H1 (cell line): ENCODE data around the gene AEBP1. TPM values are rescaled to one million over a fixed set of nuclear protein-coding genes. Genes with fewer than 3 reads are reported as not detected.

Experiments used
- CTCF ChIA-PET: fragments of 300-600 bp; sonication (Branson Sonifier 250); formaldehyde crosslinking; loops from one replicate; lab custom pipeline; 2021; ENCODE audit not compliant: partially characterized antibody; lab: Charles Lee
- POLR2A ChIA-PET: fragments of 300-600 bp; sonication (Branson Sonifier 250); formaldehyde crosslinking; loops from one replicate; lab custom pipeline; 2021; ENCODE audit warnings: inconsistent platforms; ENCODE audit not compliant: partially characterized antibody; lab: Charles Lee
- DNase-seq, 2 experiments: peaks; one replicate each; pipeline versions ENCODE4 v3.0.0 to v3.0.0-alpha.2; 2010 to 2022; ENCODE audit warnings: low spot score in 2 of 2, low read depth in 1 of 2, mixed read lengths in 1 of 2
- FAIRE-seq: peaks from 2 replicates; lab custom pipeline; 2011; peaks lifted over from hg19 to GRCh38; lab: Jason Lieb, UNC
- H2AFZ ChIP-seq: 2 replicates; pipeline ENCODE4 v1.8.1; 2012; ENCODE audit warnings: low read length, inconsistent platforms
- H2AK5ac ChIP-seq: 2 replicates; pipeline ENCODE4 v1.6.1; 2013; ENCODE audit warnings: low read depth, low read length
- H2BK120ac ChIP-seq: replicated peaks from 2 replicates; pipeline ENCODE3; 2013; ENCODE audit warnings: low read depth, low read length, inconsistent platforms
- H2BK12ac ChIP-seq: 2 replicates; pipeline ENCODE4 v1.6.1; 2013; ENCODE audit warnings: low read depth, low read length
- H2BK15ac ChIP-seq: 2 replicates; pipeline ENCODE4 v1.6.1; 2013; ENCODE audit warnings: low read length
- H2BK20ac ChIP-seq: 2 replicates; pipeline ENCODE4 v1.6.1; 2013; ENCODE audit warnings: low read length
- H2BK5ac ChIP-seq: 2 replicates; pipeline ENCODE4 v1.6.1; 2013; ENCODE audit warnings: low read depth, low read length
- H3K14ac ChIP-seq: 2 replicates; pipeline ENCODE4 v1.6.1; 2013; ENCODE audit warnings: inconsistent platforms; ENCODE audit not compliant: insufficient read length
- H3K18ac ChIP-seq: 2 replicates; pipeline ENCODE4 v1.6.1; 2013; ENCODE audit warnings: low read length; ENCODE audit errors: extremely low read depth
- H3K23ac ChIP-seq: 2 replicates; pipeline ENCODE4 v1.6.1; 2013; ENCODE audit warnings: inconsistent platforms; ENCODE audit not compliant: insufficient read length
- H3K23me2 ChIP-seq: 2 replicates; pipeline ENCODE4 v1.6.1; 2013; ENCODE audit warnings: low read depth, low read length
- H3K27ac ChIP-seq: 2 replicates; pipeline ENCODE4 v1.6.1; 2011; ENCODE audit warnings: low read depth, low read length, inconsistent platforms
- H3K27me3 ChIP-seq, 4 experiments: replicated peaks in 1 of 4; 1 replicate in 1 of 4; 2 replicates in 3 of 4; pipeline versions ENCODE4 v1.6.1 to v1.8.1; 2011 to 2013; ENCODE audit warnings: low read length in 3 of 4, mild to moderate bottlenecking in 3 of 4, inconsistent platforms in 2 of 4, mixed read lengths in 2 of 4, moderate library complexity in 1 of 4; ENCODE audit not compliant: control insufficient read depth in 3 of 4, insufficient read depth in 3 of 4; ENCODE audit errors: extremely low read depth in 1 of 4
- H3K36me3 ChIP-seq, 4 experiments: 2 replicates each; pipeline versions ENCODE4 v1.6.1 to v1.8.1; 2011 to 2013; ENCODE audit warnings: mild to moderate bottlenecking in 4 of 4, low read length in 3 of 4, moderate library complexity in 2 of 4, control low read depth in 1 of 4, inconsistent platforms in 1 of 4; ENCODE audit not compliant: insufficient read depth in 4 of 4, control insufficient read depth in 2 of 4
- H3K4ac ChIP-seq: replicated peaks from 2 replicates; pipeline ENCODE3; 2013; ENCODE audit warnings: low read length, low read depth, mixed read lengths, inconsistent platforms; ENCODE audit not compliant: insufficient read length
- H3K4me1 ChIP-seq, 4 experiments: replicated peaks in 1 of 4; 1 replicate in 1 of 4; 2 replicates in 3 of 4; pipeline versions ENCODE4 v1.6.1 to v1.8.1; 2011 to 2013; ENCODE audit warnings: low read length in 3 of 4, inconsistent platforms in 2 of 4, mixed read lengths in 1 of 4; ENCODE audit not compliant: insufficient read depth in 4 of 4, control insufficient read depth in 3 of 4
- H3K4me2 ChIP-seq, 2 experiments: 2 replicates each; pipeline versions ENCODE4 v1.6.1 to v1.8.1; 2011 to 2013; ENCODE audit warnings: low read depth in 2 of 2, low read length in 2 of 2, control low read depth in 1 of 2, inconsistent platforms in 1 of 2, mild to moderate bottlenecking in 1 of 2; ENCODE audit not compliant: insufficient read depth in 1 of 2
- H3K4me3 ChIP-seq, 4 experiments: fragments of 200-600, 300-600 bp in 1 of 4; sonication (generic), shearing (Covaris generic), sonication (Bioruptor Twin) in 1 of 4; 2 replicates each; pipeline versions ENCODE4 v1.5.1 to v1.8.1; 2011 to 2016; ENCODE audit warnings: low read length in 4 of 4, low read depth in 3 of 4, control low read depth in 2 of 4, inconsistent platforms in 2 of 4, mild to moderate bottlenecking in 2 of 4, mixed read lengths in 1 of 4, moderate library complexity in 1 of 4; ENCODE audit not compliant: insufficient read depth in 2 of 4; ENCODE audit errors: extremely low read depth in 1 of 4
- H3K56ac ChIP-seq: replicated peaks from 2 replicates; pipeline ENCODE3; 2013; ENCODE audit warnings: low read depth, mild to moderate bottlenecking, mixed read lengths, low read length, inconsistent platforms; ENCODE audit not compliant: insufficient read length
- H3K79me1 ChIP-seq: 2 replicates; pipeline ENCODE4 v1.6.1; 2013; ENCODE audit warnings: low read depth, low read length, control low read depth
- H3K79me2 ChIP-seq, 2 experiments: 2 replicates each; pipeline versions ENCODE4 v1.6.1 to v1.8.1; 2012 to 2013; ENCODE audit warnings: low read length in 2 of 2, mild to moderate bottlenecking in 2 of 2, inconsistent platforms in 1 of 2; ENCODE audit not compliant: insufficient read depth in 2 of 2, control insufficient read depth in 1 of 2
- H3K9ac ChIP-seq, 4 experiments: replicated peaks in 1 of 4; 1 replicate in 1 of 4; 2 replicates in 3 of 4; pipeline versions ENCODE4 v1.6.1 to v1.8.1; 2011 to 2013; ENCODE audit warnings: low read depth in 3 of 4, low read length in 3 of 4, control low read depth in 2 of 4, mild to moderate bottlenecking in 2 of 4, moderate library complexity in 2 of 4, inconsistent platforms in 1 of 4; ENCODE audit errors: extremely low read depth in 1 of 4
- H3K9me3 ChIP-seq, 2 experiments: 2 replicates each; pipeline versions ENCODE4 v1.6.1 to v1.8.1; 2012 to 2013; ENCODE audit warnings: mild to moderate bottlenecking in 2 of 2, moderate library complexity in 2 of 2, control low read depth in 1 of 2, inconsistent platforms in 1 of 2, low read depth in 1 of 2, low read length in 1 of 2, mixed read lengths in 1 of 2; ENCODE audit not compliant: insufficient read depth in 2 of 2
- H4K20me1 ChIP-seq, 2 experiments: replicated peaks in 1 of 2; 2 replicates each; pipeline versions ENCODE3 to v1.8.1; 2011 to 2013; ENCODE audit warnings: inconsistent platforms in 2 of 2, low read length in 2 of 2, mild to moderate bottlenecking in 1 of 2; ENCODE audit not compliant: insufficient read depth in 2 of 2, control insufficient read depth in 1 of 2
- H4K5ac ChIP-seq: 2 replicates; pipeline ENCODE4 v1.6.1; 2013; ENCODE audit warnings: low read length, low read depth, mixed read lengths, inconsistent platforms; ENCODE audit not compliant: insufficient read length
- H4K8ac ChIP-seq: 2 replicates; pipeline ENCODE4 v1.8.0; 2013; ENCODE audit warnings: mild to moderate bottlenecking, moderate library complexity, low read length, inconsistent platforms; ENCODE audit not compliant: insufficient read depth; ENCODE audit errors: extremely low read depth
- H4K91ac ChIP-seq: replicated peaks from 2 replicates; pipeline ENCODE3; 2013; ENCODE audit warnings: low read length, mixed read lengths, inconsistent platforms; ENCODE audit not compliant: insufficient read length
- CBX8 ChIP-seq: fragments of 300-800, 300-1000 bp; sonication (generic); IDR thresholded peaks from 2 replicates; pipeline ENCODE4 v1.7.1; 2016; ENCODE audit warnings: low read depth, low read length, borderline replicate concordance
- CEBPB ChIP-seq: IDR thresholded peaks from 2 replicates; pipeline ENCODE4 v1.6.1; 2012; ENCODE audit warnings: low read depth, low read length
- EP300 ChIP-seq, 2 experiments: IDR thresholded peaks; 1 replicate in 1 of 2; 2 replicates in 1 of 2; pipeline ENCODE4 v1.6.1; 2011 to 2012; ENCODE audit warnings: low read depth in 2 of 2, low read length in 2 of 2, mild to moderate bottlenecking in 2 of 2, borderline replicate concordance in 1 of 2, inconsistent platforms in 1 of 2, moderate library complexity in 1 of 2
- FOSL1 ChIP-seq: IDR thresholded peaks from 2 replicates; pipeline ENCODE4 v1.6.1; 2011; ENCODE audit warnings: mild to moderate bottlenecking, low read depth, low read length, moderate library complexity; ENCODE audit not compliant: insufficient read depth
- GTF2F1 ChIP-seq: IDR thresholded peaks from 2 replicates; pipeline ENCODE4 v1.6.1; 2012; ENCODE audit warnings: low read depth, low read length, improper control_type of control experiment, borderline replicate concordance
- HDAC6 ChIP-seq: IDR thresholded peaks from one replicate; pipeline ENCODE4 v1.7.1; 2012; ENCODE audit warnings: low read depth, mild to moderate bottlenecking, inconsistent platforms, low read length, moderate library complexity
- JUN ChIP-seq: IDR thresholded peaks from 2 replicates; pipeline ENCODE4 v1.6.1; 2011; ENCODE audit warnings: low read depth, mild to moderate bottlenecking, improper control_type of control experiment, low read length
- KDM4A ChIP-seq: IDR thresholded peaks from one replicate; pipeline ENCODE4 v1.7.1; 2012; ENCODE audit warnings: low read depth, mild to moderate bottlenecking, moderate library complexity, low read length, inconsistent platforms; ENCODE audit not compliant: severe bottlenecking
- KDM5A ChIP-seq: fragments of 200-600 bp; IDR thresholded peaks from 2 replicates; pipeline ENCODE4 v1.7.1; 2012; ENCODE audit warnings: mild to moderate bottlenecking, low read length, inconsistent platforms, mixed read lengths
- PHF8 ChIP-seq: fragments of 200-600 bp; sonication (generic); conservative IDR thresholded peaks from 2 replicates; pipeline ENCODE4 v1.7.1; 2012; ENCODE audit warnings: low read depth, mild to moderate bottlenecking, inconsistent platforms, low read length, moderate library complexity
- SP1 ChIP-seq: IDR thresholded peaks from 2 replicates; pipeline ENCODE4 v1.6.1; 2011; ENCODE audit warnings: low read depth, low read length
- ZNF274 ChIP-seq: IDR thresholded peaks from 2 replicates; pipeline ENCODE4 v1.7.0; 2012; ENCODE audit warnings: low read length, borderline replicate concordance; ENCODE audit errors: extremely low read depth
- WGBS, 2 experiments: shearing (Covaris generic) in 1 of 2; methylation state at CpG; one replicate each; pipeline versions ENCODE4 v1.1.6 to v1.1.7; 2013 to 2015; ENCODE audit warnings: low lambda C conversion rate in 2 of 2, mixed read lengths in 2 of 2, inconsistent platforms in 1 of 2, low coverage in 1 of 2, missing lambda C conversion rate in 1 of 2; ENCODE audit not compliant: insufficient replicate concordance in 2 of 2, insufficient coverage in 1 of 2, insufficient read length in 1 of 2; ENCODE audit errors: extremely low coverage in 1 of 2, missing lambda C conversion rate in 1 of 2; 5-methylcytosine and 5-hydroxymethylcytosine counted together
- polyA plus RNA-seq, 7 experiments: library from polyadenylated mRNA; depleted of rRNA in 3 of 7; stranded (reverse) in 5 of 7; unstranded in 2 of 7; fragments of >200 nt in 5 of 7; fragments of 200-250 nt in 2 of 7; gene quantifications; 1 replicate in 5 of 7; 2 replicates in 1 of 7; 4 replicates in 1 of 7; pipeline versions ENCODE4 v1.2.1 to v1.2.3, GENCODE V29; 2011 to 2013; ENCODE audit warnings: missing spikeins in 2 of 7, mixed read lengths in 2 of 7
- total RNA-seq: library from RNA; stranded (reverse); fragmentation: NEBNext Ultra II Directional; extraction: Animal tissue kit (Norgen Biotek cat#: 25700); gene quantifications from 2 replicates; pipeline ENCODE4 v1.2.1, GENCODE V29; 2021

AEBP1 gene
- total and polyA plus RNA-seq, 2 of the 8 experiments (the other 6 are each of a cell fraction or from before 2014, with no cell fraction given) = 10.4 to 41.2 TPM

DNA sequence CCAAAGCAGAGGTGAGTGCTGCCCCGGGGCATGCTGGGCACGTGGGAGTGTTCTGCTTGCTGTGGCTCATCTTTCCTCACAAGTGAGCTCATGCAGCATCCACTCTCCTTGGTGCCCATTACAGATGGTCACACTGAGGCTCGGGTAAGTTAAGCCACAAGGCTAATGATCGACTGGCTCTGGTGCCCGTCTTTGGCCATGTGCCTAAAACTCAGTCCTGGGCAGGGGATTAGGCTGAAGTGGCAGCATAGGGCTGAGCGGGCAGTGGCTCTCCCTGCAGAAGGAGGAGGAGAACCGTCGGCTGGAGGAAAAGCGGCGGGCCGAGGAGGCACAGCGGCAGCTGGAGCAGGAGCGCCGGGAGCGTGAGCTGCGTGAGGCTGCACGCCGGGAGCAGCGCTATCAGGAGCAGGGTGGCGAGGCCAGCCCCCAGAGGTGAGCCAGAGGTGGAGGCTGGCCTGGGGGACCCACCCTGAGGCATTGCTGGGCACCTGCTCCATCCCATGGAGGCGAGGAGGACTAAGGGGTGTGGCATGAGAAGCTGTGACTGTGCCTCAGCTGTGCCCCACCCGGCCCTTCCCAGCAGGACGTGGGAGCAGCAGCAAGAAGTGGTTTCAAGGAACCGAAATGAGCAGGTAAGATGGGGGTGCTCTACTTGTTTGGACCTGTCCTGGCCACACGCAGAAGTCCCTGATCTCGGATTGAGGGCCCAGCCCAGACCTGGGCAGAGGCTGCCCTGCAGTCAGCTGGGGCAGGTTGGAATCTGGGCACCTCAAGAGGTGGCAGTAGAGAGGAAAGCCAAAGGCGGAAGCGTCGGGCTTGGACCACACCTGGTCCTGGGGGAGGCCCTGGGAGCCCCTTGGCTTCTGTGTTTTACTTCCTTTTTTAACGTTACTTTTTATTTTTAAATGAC is 46.0 kb upstream of the AEBP1 start:
- WGBS, 2 experiments = 86% methylated on average over 28 of the region's 30 CpGs; no CpG with 5 or more reads in 1 of the 2 experiments
- no peak for FAIRE-seq
- peaks cover 4 to 40% (median 31%) of the 10 kb centered on the region in 4 experiments for H3K36me3 ChIP-seq
- TF ChIP-seq HDAC6 = no peak
- no peak for TF ChIP-seq FOSL1
- TF ChIP-seq JUN = no peak
- TF ChIP-seq CEBPB = no peak
- TF ChIP-seq ZNF274 = no peak
- TF ChIP-seq CBX8 = no peak
- TF ChIP-seq GTF2F1 = no peak
- no peak for TF ChIP-seq EP300 (IDR thresholded peaks at IDR 0.05; ENCODE audit: borderline replicate concordance in 1 of 2, low read depth in 2 of 2, low read length in 2 of 2)
- no peak for TF ChIP-seq KDM5A
- no peak for TF ChIP-seq SP1
- no peak for TF ChIP-seq KDM4A
- TF ChIP-seq PHF8 = no peak

More for the DNA sequence above, 46.0 kb upstream of the AEBP1 start:
- no peak overlapping the region for H3K4ac ChIP-seq
- H3K9me3 ChIP-seq = no peaks in the 10 kb centered on the region
- no peak overlapping the region for H2BK12ac ChIP-seq
- H4K91ac ChIP-seq = no peak overlapping the region
- no peak overlapping the region for H3K4me2 ChIP-seq
- no peak overlapping the region for H2BK20ac ChIP-seq
- ChIA-PET CTCF (interaction anchor here (0.6 to 2.5 kb wide), 2 partner anchors 13 to 1217 kb away, joined by 3 to 6 read pairs; no protein-coding TSS in a partner anchor), POLR2A (interaction anchor here (1.2 kb wide), 1 partner anchor 14 kb away, joined by 4 read pairs; no protein-coding TSS in a partner anchor)
- H3K23me2 ChIP-seq = no peaks in the 10 kb centered on the region
- H3K18ac ChIP-seq = no peak overlapping the region
- H2BK5ac ChIP-seq = no peak overlapping the region
- no peak for DNase-seq
- no peak overlapping the region for H3K9ac ChIP-seq
- no peak overlapping the region for H3K4me3 ChIP-seq
- H3K23ac ChIP-seq = no peak overlapping the region
- H2AK5ac ChIP-seq = no peak overlapping the region
- peaks cover 5 to 18% of the 10 kb centered on the region in 2 experiments for H4K20me1 ChIP-seq
- H4K5ac ChIP-seq = no peak overlapping the region
- H3K56ac ChIP-seq = no peak overlapping the region
- H3K27me3 ChIP-seq = no peaks in the 10 kb centered on the region
- no peak overlapping the region for H3K14ac ChIP-seq
- no peak overlapping the region for H2BK120ac ChIP-seq
- no peak overlapping the region for H2AFZ ChIP-seq
- H2BK15ac ChIP-seq = no peak overlapping the region
- H3K79me2 ChIP-seq = no peaks in the 10 kb centered on the region
- H3K4me1 ChIP-seq = no peaks in the 10 kb centered on the region
- H3K27ac ChIP-seq = no peak overlapping the region
- no peaks in the 10 kb centered on the region for H3K79me1 ChIP-seq
- H4K8ac ChIP-seq = no peak overlapping the region
